ENCODE measurements around the gene CYP4B1. TPM values are rescaled to one million over a fixed set of nuclear protein-coding genes. Genes with fewer than 3 reads are reported as not detected.

Gene CYP4B1
- total RNA-seq, 1 donor from 2014 or later: not detected

- H3K27me3 Mint-ChIP-seq (ENCODE audit: low read depth): no peaks in the 10 kb centered on the region
- no peak for DNase-seq (ENCODE audit: low spot score)
- H3K4me3 Mint-ChIP-seq (ENCODE audit: low read depth): no peak overlapping the region
- no peaks in the 10 kb centered on the region for H3K36me3 Mint-ChIP-seq (ENCODE audit: low read depth)
- no peaks in the 10 kb centered on the region for H3K4me1 Mint-ChIP-seq (ENCODE audit: low read depth)
- intact Hi-C loops (cut with micrococcal nuclease): no loop called here
- no peak overlapping the region for H3K27ac Mint-ChIP-seq
- H3K9me3 Mint-ChIP-seq: no peaks in the 10 kb centered on the region
These were observed 13.5 kb downstream of the CYP4B1 start for GRCh38 chr1:46812065-46812963.

- Mint-ChIP-seq H3K4me1 (ENCODE audit: low read depth) (no peaks in the 10 kb centered on the region), H3K4me3 (ENCODE audit: low read depth) (no peak overlapping the region), H3K9me3 (no peaks in the 10 kb centered on the region), H3K36me3 (ENCODE audit: low read depth) (no peaks in the 10 kb centered on the region), H3K27me3 (ENCODE audit: low read depth) (no peaks in the 10 kb centered on the region), H3K27ac (no peak overlapping the region)
- intact Hi-C loops (cut with micrococcal nuclease): no loop called here
- DNase-seq (ENCODE audit: low spot score): no peak
These were observed 14.4 kb downstream of the CYP4B1 start for GRCh38 chr1:46812996-46813857.

- Mint-ChIP-seq H3K9me3 (no peaks in the 10 kb centered on the region), H3K4me1 (ENCODE audit: low read depth) (no peaks in the 10 kb centered on the region), H3K4me3 (ENCODE audit: low read depth) (no peak overlapping the region), H3K36me3 (ENCODE audit: low read depth) (no peaks in the 10 kb centered on the region), H3K27ac (no peak overlapping the region), H3K27me3 (ENCODE audit: low read depth) (no peaks in the 10 kb centered on the region)
- DNase-seq (ENCODE audit: low spot score): no peak
- intact Hi-C loops (cut with micrococcal nuclease): no loop called here
These were observed 15.1 kb downstream of the CYP4B1 start for GRCh38 chr1:46813858-46814396.

- no peaks in the 10 kb centered on the region for H3K36me3 Mint-ChIP-seq (ENCODE audit: low read depth)
- intact Hi-C loops (cut with micrococcal nuclease): no loop called here
- H3K27me3 Mint-ChIP-seq (ENCODE audit: low read depth): no peaks in the 10 kb centered on the region
- H3K4me3 Mint-ChIP-seq (ENCODE audit: low read depth): no peak overlapping the region
- no peak overlapping the region for H3K27ac Mint-ChIP-seq
- no peaks in the 10 kb centered on the region for H3K9me3 Mint-ChIP-seq
- no peak for DNase-seq (ENCODE audit: low spot score)
- no peaks in the 10 kb centered on the region for H3K4me1 Mint-ChIP-seq (ENCODE audit: low read depth)
These were observed 16.3 kb downstream of the CYP4B1 start for GRCh38 chr1:46815133-46815532.

GRCh38 chr1:46816930-46817329 is 18.1 kb downstream of the CYP4B1 start:
- Mint-ChIP-seq H3K27me3 (ENCODE audit: low read depth) (no peaks in the 10 kb centered on the region), H3K4me1 (ENCODE audit: low read depth) (no peaks in the 10 kb centered on the region), H3K27ac (no peak overlapping the region), H3K9me3 (no peaks in the 10 kb centered on the region), H3K36me3 (ENCODE audit: low read depth) (no peaks in the 10 kb centered on the region), H3K4me3 (ENCODE audit: low read depth) (no peak overlapping the region)
- DNase-seq (ENCODE audit: low spot score): no peak
- intact Hi-C loops (cut with micrococcal nuclease): no loop called here

- Mint-ChIP-seq H3K9me3 (no peaks in the 10 kb centered on the region), H3K27ac (no peak overlapping the region), H3K4me3 (ENCODE audit: low read depth) (no peak overlapping the region), H3K36me3 (ENCODE audit: low read depth) (no peaks in the 10 kb centered on the region), H3K27me3 (ENCODE audit: low read depth) (no peaks in the 10 kb centered on the region), H3K4me1 (ENCODE audit: low read depth) (no peaks in the 10 kb centered on the region)
- intact Hi-C loops (cut with micrococcal nuclease): no loop called here
- DNase-seq (ENCODE audit: low spot score): no peak
These were observed 19.0 kb downstream of the CYP4B1 start for GRCh38 chr1:46817814-46818213.

- H3K27ac Mint-ChIP-seq: no peak overlapping the region
- H3K9me3 Mint-ChIP-seq: no peaks in the 10 kb centered on the region
- no peaks in the 10 kb centered on the region for H3K36me3 Mint-ChIP-seq (ENCODE audit: low read depth)
- DNase-seq (ENCODE audit: low spot score): no peak
- no peak overlapping the region for H3K4me3 Mint-ChIP-seq (ENCODE audit: low read depth)
- no peaks in the 10 kb centered on the region for H3K27me3 Mint-ChIP-seq (ENCODE audit: low read depth)
- H3K4me1 Mint-ChIP-seq (ENCODE audit: low read depth): no peaks in the 10 kb centered on the region
- intact Hi-C loops (cut with micrococcal nuclease): no loop called here
These were observed 19.7 kb downstream of the CYP4B1 start for GRCh38 chr1:46818591-46818990.

- H3K36me3 Mint-ChIP-seq (ENCODE audit: low read depth): no peaks in the 10 kb centered on the region
These were observed 20.5 kb downstream of the CYP4B1 start for GRCh38 chr1:46819335-46819734.

GRCh38 chr1:46820076-46820475 is 21.2 kb downstream of the CYP4B1 start:
- Mint-ChIP-seq H3K9me3 (no peaks in the 10 kb centered on the region), H3K36me3 (ENCODE audit: low read depth) (no peaks in the 10 kb centered on the region), H3K4me3 (ENCODE audit: low read depth) (no peak overlapping the region), H3K4me1 (ENCODE audit: low read depth) (no peaks in the 10 kb centered on the region), H3K27ac (no peak overlapping the region), H3K27me3 (ENCODE audit: low read depth) (no peaks in the 10 kb centered on the region)
- no peak for DNase-seq (ENCODE audit: low spot score)
- intact Hi-C loops (cut with micrococcal nuclease): no loop called here

More at GRCh38 chr1:46819335-46819734, 20.5 kb downstream of the CYP4B1 start:
- H3K9me3 Mint-ChIP-seq: no peaks in the 10 kb centered on the region
- H3K4me1 Mint-ChIP-seq (ENCODE audit: low read depth): no peaks in the 10 kb centered on the region
- intact Hi-C loops (cut with micrococcal nuclease): no loop called here
- DNase-seq (ENCODE audit: low spot score): no peak
- H3K27me3 Mint-ChIP-seq (ENCODE audit: low read depth): no peaks in the 10 kb centered on the region
- H3K4me3 Mint-ChIP-seq (ENCODE audit: low read depth): no peak overlapping the region
- no peak overlapping the region for H3K27ac Mint-ChIP-seq

- no peak overlapping the region for H3K27ac Mint-ChIP-seq
- H3K4me3 Mint-ChIP-seq (ENCODE audit: low read depth): no peak overlapping the region
- H3K27me3 Mint-ChIP-seq (ENCODE audit: low read depth): no peaks in the 10 kb centered on the region
- no peaks in the 10 kb centered on the region for H3K4me1 Mint-ChIP-seq (ENCODE audit: low read depth)
- DNase-seq (ENCODE audit: low spot score): no peak
- H3K36me3 Mint-ChIP-seq (ENCODE audit: low read depth): no peaks in the 10 kb centered on the region
- intact Hi-C loops (cut with micrococcal nuclease): no loop called here
- H3K9me3 Mint-ChIP-seq: no peaks in the 10 kb centered on the region
These were observed 21.8 kb downstream of the CYP4B1 start for GRCh38 chr1:46820560-46821060.

- H3K4me3 Mint-ChIP-seq (ENCODE audit: low read depth): no peak overlapping the region
- no peak overlapping the region for H3K27ac Mint-ChIP-seq
- no peaks in the 10 kb centered on the region for H3K4me1 Mint-ChIP-seq (ENCODE audit: low read depth)
- H3K27me3 Mint-ChIP-seq (ENCODE audit: low read depth): no peaks in the 10 kb centered on the region
- DNase-seq (ENCODE audit: low spot score): no peak
- H3K9me3 Mint-ChIP-seq: no peaks in the 10 kb centered on the region
- no peaks in the 10 kb centered on the region for H3K36me3 Mint-ChIP-seq (ENCODE audit: low read depth)
- intact Hi-C loops (cut with micrococcal nuclease): no loop called here
These were observed 23.5 kb downstream of the CYP4B1 start for GRCh38 chr1:46822248-46822826.

GRCh38 chr1:46823151-46823550 is 24.3 kb downstream of the CYP4B1 start:
- intact Hi-C loops (cut with micrococcal nuclease): no loop called here
- H3K27ac Mint-ChIP-seq: no peak overlapping the region
- no peaks in the 10 kb centered on the region for H3K36me3 Mint-ChIP-seq (ENCODE audit: low read depth)
- H3K4me1 Mint-ChIP-seq (ENCODE audit: low read depth): no peaks in the 10 kb centered on the region
- H3K27me3 Mint-ChIP-seq (ENCODE audit: low read depth): peaks cover 3% of the 10 kb centered on the region
- no peaks in the 10 kb centered on the region for H3K9me3 Mint-ChIP-seq
- no peak for DNase-seq (ENCODE audit: low spot score)
- no peak overlapping the region for H3K4me3 Mint-ChIP-seq (ENCODE audit: low read depth)
